ENCODE results near the gene LRRC2.

The LRRC2 gene

DNA sequence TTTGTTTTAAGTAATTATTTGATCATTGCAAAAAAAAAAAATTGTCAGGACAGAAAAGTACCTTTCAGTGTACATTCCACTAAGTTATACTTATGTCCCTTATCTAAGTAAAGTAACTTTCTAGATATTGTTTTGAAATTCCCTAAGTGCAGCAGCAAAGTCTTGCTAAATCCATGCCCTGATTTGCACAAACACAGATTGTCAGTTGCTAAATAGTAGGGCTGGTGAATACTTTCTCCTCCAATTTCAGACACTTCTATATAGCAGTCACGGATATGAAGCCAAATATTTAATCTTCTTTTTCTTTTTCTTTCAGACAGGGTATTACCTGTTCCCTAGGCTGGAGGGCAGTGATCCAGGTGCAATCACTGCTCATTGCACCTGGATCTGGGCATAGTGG lies 12.9 kb downstream of the LRRC2 start:
- Histone ChIP-seq H3K4me1 (ENCODE audit: insufficient read depth, low read length) (peaks cover 70% of the 10 kb centered on the region), H3K27me3 (ENCODE audit: insufficient read depth, low read length, poor library complexity) (no peaks in the 10 kb centered on the region), H3K27ac (ENCODE audit: low read length) (peak overlapping the region; percentile 34; the same call in 1 of the 2 replicates), H2AFZ (ENCODE audit: low read depth, low read length) (no peak overlapping the region), H3K4me3 (ENCODE audit: low read depth in 1 of 2, low read length in 2 of 2) (no peak overlapping the region), H4K20me1 (ENCODE audit: insufficient read depth, low read length) (no peaks in the 10 kb centered on the region), H3K36me3 (ENCODE audit: insufficient read depth, low read length) (no peaks in the 10 kb centered on the region), H3K4me2 (ENCODE audit: insufficient read depth, low read length) (no peak overlapping the region), H3K9me3 (ENCODE audit: insufficient read depth, low read length, severe bottlenecking) (peaks cover 9% of the 10 kb centered on the region), H3K9ac (ENCODE audit: low read depth, low read length) (no peak overlapping the region), H3K79me2 (ENCODE audit: insufficient read depth, low read length) (no peaks in the 10 kb centered on the region)
- no peak for TF ChIP-seq EZH2 (IDR thresholded peaks at IDR 0.05; ENCODE audit: borderline replicate concordance, low read depth, low read length, severe bottlenecking)
- TF ChIP-seq, protein P1, sequence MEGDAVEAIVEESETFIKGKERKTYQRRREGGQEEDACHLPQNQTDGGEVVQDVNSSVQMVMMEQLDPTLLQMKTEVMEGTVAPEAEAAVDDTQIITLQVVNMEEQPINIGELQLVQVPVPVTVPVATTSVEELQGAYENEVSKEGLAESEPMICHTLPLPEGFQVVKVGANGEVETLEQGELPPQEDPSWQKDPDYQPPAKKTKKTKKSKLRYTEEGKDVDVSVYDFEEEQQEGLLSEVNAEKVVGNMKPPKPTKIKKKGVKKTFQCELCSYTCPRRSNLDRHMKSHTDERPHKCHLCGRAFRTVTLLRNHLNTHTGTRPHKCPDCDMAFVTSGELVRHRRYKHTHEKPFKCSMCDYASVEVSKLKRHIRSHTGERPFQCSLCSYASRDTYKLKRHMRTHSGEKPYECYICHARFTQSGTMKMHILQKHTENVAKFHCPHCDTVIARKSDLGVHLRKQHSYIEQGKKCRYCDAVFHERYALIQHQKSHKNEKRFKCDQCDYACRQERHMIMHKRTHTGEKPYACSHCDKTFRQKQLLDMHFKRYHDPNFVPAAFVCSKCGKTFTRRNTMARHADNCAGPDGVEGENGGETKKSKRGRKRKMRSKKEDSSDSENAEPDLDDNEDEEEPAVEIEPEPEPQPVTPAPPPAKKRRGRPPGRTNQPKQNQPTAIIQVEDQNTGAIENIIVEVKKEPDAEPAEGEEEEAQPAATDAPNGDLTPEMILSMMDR (IDR thresholded peaks at IDR 0.05; ENCODE audit: borderline replicate concordance, extremely low read depth, low read length, poor library complexity, severe bottlenecking), result no peak
- ATAC-seq (ENCODE audit: insufficient read depth, low read depth) (no peak), DNase-seq (no peak)

DNA sequence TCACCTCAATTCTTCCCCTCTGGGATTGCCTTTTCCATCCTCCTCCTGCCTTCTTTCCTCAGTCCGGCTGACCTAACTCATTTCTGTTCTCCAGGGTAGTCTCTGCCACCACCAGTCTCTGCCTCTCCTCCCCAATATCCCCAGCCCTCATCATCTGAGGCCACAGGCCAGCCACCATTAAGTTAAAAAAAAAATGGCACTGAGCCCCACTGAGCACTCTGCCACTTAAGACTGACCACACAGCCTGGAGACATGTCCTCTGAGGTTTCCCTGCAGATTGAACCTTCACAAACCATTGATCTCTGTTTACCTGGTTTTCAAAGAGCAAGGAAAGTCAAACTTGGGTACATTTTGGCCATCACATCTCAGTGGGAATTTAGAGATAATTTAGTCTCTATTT lies 13.6 kb downstream of the LRRC2 start:
- Histone ChIP-seq H3K9ac (ENCODE audit: low read depth, low read length) (no peak overlapping the region), H2AFZ (ENCODE audit: low read depth, low read length) (no peak overlapping the region), H3K4me3 (ENCODE audit: low read depth in 1 of 2, low read length in 2 of 2) (no peak overlapping the region), H3K9me3 (ENCODE audit: insufficient read depth, low read length, severe bottlenecking) (peaks cover 9% of the 10 kb centered on the region), H3K27ac (ENCODE audit: low read length) (peak overlapping the region; percentile 63), H3K27me3 (ENCODE audit: insufficient read depth, low read length, poor library complexity) (no peaks in the 10 kb centered on the region), H3K4me1 (ENCODE audit: insufficient read depth, low read length) (peaks cover 70% of the 10 kb centered on the region), H3K79me2 (ENCODE audit: insufficient read depth, low read length) (no peaks in the 10 kb centered on the region), H3K4me2 (ENCODE audit: insufficient read depth, low read length) (no peak overlapping the region), H4K20me1 (ENCODE audit: insufficient read depth, low read length) (no peaks in the 10 kb centered on the region), H3K36me3 (ENCODE audit: insufficient read depth, low read length) (no peaks in the 10 kb centered on the region)
- TF ChIP-seq EZH2 (IDR thresholded peaks at IDR 0.05; ENCODE audit: borderline replicate concordance, low read depth, low read length, severe bottlenecking), result no peak
- TF ChIP-seq, protein P1 (IDR thresholded peaks at IDR 0.05; ENCODE audit: borderline replicate concordance, extremely low read depth, low read length, poor library complexity, severe bottlenecking), result no peak
- DNase-seq, result no peak
- ATAC-seq (ENCODE audit: insufficient read depth, low read depth), result no peak

DNA sequence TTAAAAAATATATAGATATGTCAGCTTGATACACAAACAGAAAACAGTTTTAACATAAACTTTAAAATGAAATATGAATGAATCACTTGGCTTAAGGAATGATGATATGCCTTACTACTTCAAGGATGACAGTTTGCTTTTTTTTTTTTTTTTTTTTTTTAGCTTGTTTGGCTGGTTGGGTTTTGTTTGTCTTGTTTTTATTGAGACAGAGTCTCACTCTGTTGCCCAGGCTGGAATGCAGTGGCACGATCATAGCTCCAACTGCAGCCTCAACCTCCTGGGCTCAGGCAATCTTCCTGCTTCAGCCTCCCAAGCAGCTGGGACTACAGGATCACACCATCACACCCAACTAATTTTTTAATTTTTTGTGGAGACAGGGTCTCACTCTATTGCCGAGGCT lies 14.5 kb downstream of the LRRC2 start:
- no peak for DNase-seq
- Histone ChIP-seq H3K27me3 (ENCODE audit: insufficient read depth, low read length, poor library complexity) (no peaks in the 10 kb centered on the region), H4K20me1 (ENCODE audit: insufficient read depth, low read length) (no peaks in the 10 kb centered on the region), H3K9ac (ENCODE audit: low read depth, low read length) (no peak overlapping the region), H3K9me3 (ENCODE audit: insufficient read depth, low read length, severe bottlenecking) (peaks cover 9% of the 10 kb centered on the region), H3K4me3 (ENCODE audit: low read depth in 1 of 2, low read length in 2 of 2) (no peak overlapping the region), H3K4me1 (ENCODE audit: insufficient read depth, low read length) (peaks cover 73% of the 10 kb centered on the region), H3K4me2 (ENCODE audit: insufficient read depth, low read length) (no peak overlapping the region), H3K27ac (ENCODE audit: low read length) (peak overlapping the region; percentile 97), H3K79me2 (ENCODE audit: insufficient read depth, low read length) (no peaks in the 10 kb centered on the region), H2AFZ (ENCODE audit: low read depth, low read length) (no peak overlapping the region), H3K36me3 (ENCODE audit: insufficient read depth, low read length) (no peaks in the 10 kb centered on the region)
- TF ChIP-seq, protein P1 (IDR thresholded peaks at IDR 0.05; ENCODE audit: borderline replicate concordance, extremely low read depth, low read length, poor library complexity, severe bottlenecking), result no peak
- no peak for TF ChIP-seq EZH2 (IDR thresholded peaks at IDR 0.05; ENCODE audit: borderline replicate concordance, low read depth, low read length, severe bottlenecking)
- ATAC-seq (ENCODE audit: insufficient read depth, low read depth), result no peak

DNA sequence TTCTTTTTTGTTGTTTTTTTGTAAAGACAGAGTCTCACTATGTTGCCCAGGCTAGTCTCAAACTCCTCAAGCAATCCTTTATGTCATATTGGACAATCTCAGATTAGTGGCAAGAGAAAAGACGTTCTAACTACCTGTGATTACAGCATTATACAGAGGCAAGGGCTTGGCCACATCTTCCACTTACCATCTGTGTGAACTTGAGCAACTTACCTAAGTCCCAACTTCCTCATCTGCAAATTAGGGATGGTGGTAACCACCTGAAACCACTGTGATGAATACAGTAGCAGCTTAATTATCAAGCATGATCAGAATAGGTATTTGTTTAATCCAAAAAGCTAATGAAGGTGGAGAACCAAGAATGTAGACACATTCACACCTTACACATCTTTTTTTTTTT lies 16.1 kb downstream of the LRRC2 start:
- peaks cover 78% of the 10 kb centered on the region for H3K4me1 ChIP-seq (ENCODE audit: insufficient read depth, low read length)
- peak overlapping the region; percentile 57 for H3K9ac ChIP-seq (ENCODE audit: low read depth, low read length)
- 0 out of 2 replicates have a peak overlapping the region, but pooled peaks have one; percentile 60 for H2AFZ ChIP-seq (ENCODE audit: low read depth, low read length)
- peak overlapping the region in 1 of 2 experiments; percentile 16; a peak in 1 of 4 replicates for H3K4me3 ChIP-seq (ENCODE audit: low read depth in 1 of 2, low read length in 2 of 2)
- H4K20me1 ChIP-seq (ENCODE audit: insufficient read depth, low read length), result no peaks in the 10 kb centered on the region
- DNase-seq (no peak), ATAC-seq (ENCODE audit: insufficient read depth, low read depth) (no peak)
- H3K27ac ChIP-seq (ENCODE audit: low read length), result peak overlapping the region; percentile 97
- H3K4me2 ChIP-seq (ENCODE audit: insufficient read depth, low read length), result peak overlapping the region; percentile 49
- no peaks in the 10 kb centered on the region for H3K79me2 ChIP-seq (ENCODE audit: insufficient read depth, low read length)
- H3K9me3 ChIP-seq (ENCODE audit: insufficient read depth, low read length, severe bottlenecking), result peaks cover 8% of the 10 kb centered on the region
- no peaks in the 10 kb centered on the region for H3K27me3 ChIP-seq (ENCODE audit: insufficient read depth, low read length, poor library complexity)
- TF ChIP-seq, protein P1 (IDR thresholded peaks at IDR 0.05; ENCODE audit: borderline replicate concordance, extremely low read depth, low read length, poor library complexity, severe bottlenecking), result no peak
- no peak for TF ChIP-seq EZH2 (IDR thresholded peaks at IDR 0.05; ENCODE audit: borderline replicate concordance, low read depth, low read length, severe bottlenecking)
- no peaks in the 10 kb centered on the region for H3K36me3 ChIP-seq (ENCODE audit: insufficient read depth, low read length)

Data from DND-41 (cell line).